ENCODE measurements around the gene PLEKHN1. TPM values are rescaled to one million over a fixed set of nuclear protein-coding genes. Genes with fewer than 3 reads are reported as not detected.
"Not testable (repeated sequence)": the region's sequence is repeated elsewhere in the genome, so short reads cannot be mapped to it uniquely, and the experiment has no call there.

Gene PLEKHN1
- total RNA-seq, 1 experiment from 2014 or later = 1.6 TPM

- Histone ChIP-seq H3K36me3 (replicated peaks; ENCODE audit: control insufficient read depth, insufficient read depth, low read length) (no peaks in the 10 kb centered on the region), H3K27me3 (ENCODE audit: control insufficient read depth, insufficient read depth, low read length) (peaks cover 35% of the 10 kb centered on the region), H3K4me3 (ENCODE audit: insufficient read depth, low read depth, low read length) (no peak overlapping the region)
- no peak for DNase-seq
These were observed 38.1 kb downstream of the PLEKHN1 start for GRCh38 chr1:1004420-1004779.

GRCh38 chr1:1004780-1005697 lies 38.8 kb downstream of the PLEKHN1 start:
- Histone ChIP-seq H3K4me3 (ENCODE audit: insufficient read depth, low read depth, low read length) (no peak overlapping the region), H3K36me3 (replicated peaks; ENCODE audit: control insufficient read depth, insufficient read depth, low read length) (no peaks in the 10 kb centered on the region), H3K27me3 (ENCODE audit: control insufficient read depth, insufficient read depth, low read length) (peaks cover 30% of the 10 kb centered on the region)
- peak; percentile 85 for DNase-seq

GRCh38 chr1:1005774-1006304 lies 39.6 kb downstream of the PLEKHN1 start:
- peaks cover 24% of the 10 kb centered on the region for H3K27me3 ChIP-seq (ENCODE audit: control insufficient read depth, insufficient read depth, low read length)

GRCh38 chr1:1006305-1007159 lies 40.2 kb downstream of the PLEKHN1 start:
- peak; percentile 78 for DNase-seq
- peaks cover 17% of the 10 kb centered on the region for H3K27me3 ChIP-seq (ENCODE audit: control insufficient read depth, insufficient read depth, low read length)
- no peaks in the 10 kb centered on the region for H3K36me3 ChIP-seq (replicated peaks; ENCODE audit: control insufficient read depth, insufficient read depth, low read length)
- no peak overlapping the region for H3K4me3 ChIP-seq (ENCODE audit: insufficient read depth, low read depth, low read length)

More at GRCh38 chr1:1005774-1006304, 39.6 kb downstream of the PLEKHN1 start:
- DNase-seq = peak; percentile 55
- Histone ChIP-seq H3K36me3 (replicated peaks; ENCODE audit: control insufficient read depth, insufficient read depth, low read length) (no peaks in the 10 kb centered on the region), H3K4me3 (ENCODE audit: insufficient read depth, low read depth, low read length) (no peak overlapping the region)

- H3K36me3 ChIP-seq (replicated peaks; ENCODE audit: control insufficient read depth, insufficient read depth, low read length); H3K27me3 ChIP-seq (ENCODE audit: control insufficient read depth, insufficient read depth, low read length); DNase-seq; H3K4me3 ChIP-seq (ENCODE audit: insufficient read depth, low read depth, low read length): not testable (repeated sequence)
These were observed 43.8 kb downstream of the PLEKHN1 start for GRCh38 chr1:1010131-1010530.

GRCh38 chr1:1011396-1011949 lies 45.2 kb downstream of the PLEKHN1 start:
- peaks cover 5% of the 10 kb centered on the region; the same call in 1 of the 2 replicates for H3K27me3 ChIP-seq (ENCODE audit: control insufficient read depth, insufficient read depth, low read length)

GRCh38 chr1:1012736-1013104 lies 46.4 kb downstream of the PLEKHN1 start:
- DNase-seq; H3K27me3 ChIP-seq (ENCODE audit: control insufficient read depth, insufficient read depth, low read length); H3K36me3 ChIP-seq (replicated peaks; ENCODE audit: control insufficient read depth, insufficient read depth, low read length): not testable (repeated sequence)
- peak overlapping the region; percentile 68 for H3K4me3 ChIP-seq (ENCODE audit: insufficient read depth, low read depth, low read length)

More at GRCh38 chr1:1011396-1011949, 45.2 kb downstream of the PLEKHN1 start:
- no peaks in the 10 kb centered on the region for H3K36me3 ChIP-seq (replicated peaks; ENCODE audit: control insufficient read depth, insufficient read depth, low read length)
- DNase-seq = no peak
- H3K4me3 ChIP-seq (ENCODE audit: insufficient read depth, low read depth, low read length) = no peak overlapping the region

GRCh38 chr1:1013105-1013921 lies 47.0 kb downstream of the PLEKHN1 start, which contains the start of gene ISG15:
TSS of gene ISG15 (plus strand) at chr1:1013497. CDS start at chr1:1013574, 77 bp downstream.
- Histone ChIP-seq H3K36me3 (replicated peaks; ENCODE audit: control insufficient read depth, insufficient read depth, low read length) (no peaks in the 10 kb centered on the region), H3K4me3 (ENCODE audit: insufficient read depth, low read depth, low read length) (peak within 1 kb of the TSS; percentile 68), H3K27me3 (ENCODE audit: control insufficient read depth, insufficient read depth, low read length) (peaks cover 4% of the 10 kb centered on the region; the same call in 1 of the 2 replicates)
- peak; percentile 88 for DNase-seq

- Histone ChIP-seq H3K4me3 (ENCODE audit: insufficient read depth, low read depth, low read length) (peak overlapping the region; percentile 68), H3K36me3 (replicated peaks; ENCODE audit: control insufficient read depth, insufficient read depth, low read length) (no peaks in the 10 kb centered on the region), H3K27me3 (ENCODE audit: control insufficient read depth, insufficient read depth, low read length) (peaks cover 4% of the 10 kb centered on the region; the same call in 1 of the 2 replicates)
- DNase-seq = peak; percentile 75
These were observed 47.8 kb downstream of the PLEKHN1 start for GRCh38 chr1:1013922-1014648.

- Histone ChIP-seq H3K27me3 (ENCODE audit: control insufficient read depth, insufficient read depth, low read length) (peaks cover 4% of the 10 kb centered on the region; the same call in 1 of the 2 replicates), H3K4me3 (ENCODE audit: insufficient read depth, low read depth, low read length) (no peak overlapping the region), H3K36me3 (replicated peaks; ENCODE audit: control insufficient read depth, insufficient read depth, low read length) (no peaks in the 10 kb centered on the region)
- no peak for DNase-seq
These were observed 48.8 kb downstream of the PLEKHN1 start for GRCh38 chr1:1014799-1015681.

GRCh38 chr1:1017397-1018320 lies 51.4 kb downstream of the PLEKHN1 start:
- DNase-seq; H3K4me3 ChIP-seq (ENCODE audit: insufficient read depth, low read depth, low read length); H3K27me3 ChIP-seq (ENCODE audit: control insufficient read depth, insufficient read depth, low read length); H3K36me3 ChIP-seq (replicated peaks; ENCODE audit: control insufficient read depth, insufficient read depth, low read length): not testable (repeated sequence)

GRCh38 chr1:1018321-1018685 lies 52.0 kb downstream of the PLEKHN1 start:
- not testable (repeated sequence) for H3K27me3 ChIP-seq (ENCODE audit: control insufficient read depth, insufficient read depth, low read length); DNase-seq; H3K36me3 ChIP-seq (replicated peaks; ENCODE audit: control insufficient read depth, insufficient read depth, low read length); H3K4me3 ChIP-seq (ENCODE audit: insufficient read depth, low read depth, low read length)

Data from H7 (cell line).